Ovary (tissue), 3 donors: ENCODE data around the gene IL17RA.

Experiments used
- CTCF ChIP-seq, 3 donors: fragments of 450-650 bp in 2 of 3; fragments of 200-600 bp in 1 of 3; IDR thresholded peaks; one replicate each; pipeline versions ENCODE4 v1.5.1 to v1.8.0; 2016 to 2022; ENCODE audit warnings: antibody characterized with exemption in 3 of 3, mild to moderate bottlenecking in 1 of 3
- EP300 ChIP-seq: sonication (generic); formaldehyde crosslinking; IDR thresholded peaks from one replicate; pipeline ENCODE4 v1.6.1; 2017; ENCODE audit warnings: antibody characterized with exemption
- POLR2A ChIP-seq: fragments of 450-650 bp; IDR thresholded peaks from one replicate; pipeline ENCODE4 v1.6.1; 2017; ENCODE audit warnings: antibody characterized with exemption, mild to moderate bottlenecking, moderate library complexity
- donor health status: DM: no; HTN: no; CAD: no.

DNA sequence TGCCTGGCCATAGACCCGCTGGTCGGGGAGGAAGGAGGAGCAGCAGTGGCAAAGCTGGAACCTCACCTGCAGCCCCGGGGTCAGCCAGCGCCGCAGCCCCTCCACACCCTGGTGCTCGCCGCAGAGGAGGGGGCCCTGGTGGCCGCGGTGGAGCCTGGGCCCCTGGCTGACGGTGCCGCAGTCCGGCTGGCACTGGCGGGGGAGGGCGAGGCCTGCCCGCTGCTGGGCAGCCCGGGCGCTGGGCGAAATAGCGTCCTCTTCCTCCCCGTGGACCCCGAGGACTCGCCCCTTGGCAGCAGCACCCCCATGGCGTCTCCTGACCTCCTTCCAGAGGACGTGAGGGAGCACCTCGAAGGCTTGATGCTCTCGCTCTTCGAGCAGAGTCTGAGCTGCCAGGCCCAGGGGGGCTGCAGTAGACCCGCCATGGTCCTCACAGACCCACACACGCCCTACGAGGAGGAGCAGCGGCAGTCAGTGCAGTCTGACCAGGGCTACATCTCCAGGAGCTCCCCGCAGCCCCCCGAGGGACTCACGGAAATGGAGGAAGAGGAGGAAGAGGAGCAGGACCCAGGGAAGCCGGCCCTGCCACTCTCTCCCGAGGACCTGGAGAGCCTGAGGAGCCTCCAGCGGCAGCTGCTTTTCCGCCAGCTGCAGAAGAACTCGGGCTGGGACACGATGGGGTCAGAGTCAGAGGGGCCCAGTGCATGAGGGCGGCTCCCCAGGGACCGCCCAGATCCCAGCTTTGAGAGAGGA lies 24.5 kb downstream of the IL17RA start:
- TF ChIP-seq POLR2A (no peak), CTCF (IDR thresholded peaks at IDR 0.05) (no peak), EP300 (no peak)
